Activated CD8-positive, alpha-beta T cell treated with anti-CD3 and anti-CD28 coated beads, Interleukin-2, amount 10 ng/mL, durations not matched to agents 7 days and 5 days (primary cell): ENCODE results near the gene WFDC12. TPM values are rescaled to one million over a fixed set of nuclear protein-coding genes. Genes with fewer than 3 reads are reported as not detected.

ENCODE experiments used
- ATAC-seq: fragments of 150-1000 bp; cut with Tn5 transposase; one replicate; pipeline ENCODE4 v1.10.0; 2021; ENCODE audit warnings: moderate library complexity
- CTCF ChIA-PET: fragments of 350-600 bp; sonication (Branson Sonifier 250); formaldehyde crosslinking; loops from one replicate; lab custom pipeline; 2021; ENCODE audit warnings: antibody characterized with exemption; lab: Charles Lee
- POLR2A ChIA-PET: fragments of 350-600 bp; sonication (Branson Sonifier 250); formaldehyde crosslinking; loops from one replicate; lab custom pipeline; 2021; ENCODE audit warnings: antibody characterized with exemption; lab: Charles Lee
- DNase-seq: peaks from one replicate; pipeline ENCODE4 v3.0.0-alpha.2; 2020
- H3K27ac Mint-ChIP-seq: one replicate; pipeline ENCODE4 v1.8.0; 2021; ENCODE audit warnings: mild to moderate bottlenecking, mixed read lengths
- H3K27me3 Mint-ChIP-seq: one replicate; pipeline ENCODE4 v1.8.0; 2021; ENCODE audit warnings: low read depth, mixed read lengths
- H3K36me3 Mint-ChIP-seq: one replicate; pipeline ENCODE4 v1.8.0; 2021; ENCODE audit warnings: low read depth, mixed read lengths
- H3K4me1 Mint-ChIP-seq: one replicate; pipeline ENCODE4 v1.8.0; 2021; ENCODE audit warnings: low read depth, mixed read lengths
- H3K4me3 Mint-ChIP-seq: one replicate; pipeline ENCODE4 v1.8.0; 2021; ENCODE audit warnings: mild to moderate bottlenecking, mixed read lengths
- H3K9me3 Mint-ChIP-seq: one replicate; pipeline ENCODE4 v1.8.0; 2022; ENCODE audit warnings: mixed read lengths; ENCODE audit not compliant: insufficient read depth
- total RNA-seq, 2 experiments: library from RNA; stranded (reverse); gene quantifications; one replicate each; pipeline ENCODE4 v1.2.3, GENCODE V29; 2021

WFDC12 gene
- total RNA-seq, 2 experiments from 2014 or later, result not detected

DNA sequence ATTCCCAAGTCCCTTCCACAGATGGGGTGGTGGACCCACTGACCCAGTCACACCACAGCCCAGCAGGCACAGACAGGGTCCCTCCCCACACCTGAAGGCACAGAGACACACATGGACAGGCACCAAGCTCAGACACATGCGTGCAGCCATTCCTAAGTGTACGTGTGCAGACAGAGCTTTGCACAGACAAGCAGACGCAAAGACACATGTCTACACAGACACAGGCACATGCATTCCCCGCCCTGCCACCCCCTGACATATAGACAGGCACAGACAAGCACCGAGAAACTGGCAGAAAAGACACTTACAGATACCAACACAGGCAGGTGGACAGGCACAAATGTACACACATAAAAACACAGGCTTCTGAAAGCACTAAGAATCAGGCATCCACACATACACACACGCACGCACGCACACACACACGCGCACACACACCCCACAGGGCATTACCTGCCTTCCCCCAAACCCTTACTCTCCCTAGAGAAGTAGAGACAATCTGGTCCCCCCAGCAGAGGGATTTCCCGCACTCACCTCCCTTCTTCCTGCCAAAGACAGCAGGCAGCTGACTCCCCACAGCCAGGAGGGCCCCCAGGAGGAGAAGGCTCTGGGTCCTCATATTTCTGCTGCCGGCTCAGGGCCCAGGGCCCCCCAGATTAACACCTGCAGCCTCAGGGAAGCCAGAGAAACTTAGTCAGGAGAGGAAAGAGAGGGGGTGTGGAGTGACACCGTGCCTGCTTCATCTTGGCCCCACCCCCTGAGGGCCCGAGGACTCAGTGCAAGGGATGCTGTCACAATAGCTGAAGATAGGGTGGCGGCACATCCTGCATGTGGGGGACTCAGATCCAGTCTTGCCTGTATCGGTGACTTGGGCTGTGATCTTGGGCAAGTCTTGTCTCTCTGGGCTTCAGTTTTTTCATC is 9.5 kb downstream of the WFDC12 start, which contains the start of gene WFDC5:
Gene WFDC5, minus strand, starts transcription at position 710 of the 921 bp plus-strand sequence. Its CDS starts 91 bp downstream, at position 619.
- no peak within 1 kb of the TSS for H3K4me3 Mint-ChIP-seq
- H3K9me3 Mint-ChIP-seq, result no peaks in the 10 kb centered on the region
- ATAC-seq (peak; percentile 61), DNase-seq (peak; percentile 37)
- peaks cover 5% of the 10 kb centered on the region for H3K4me1 Mint-ChIP-seq
- ChIA-PET CTCF (interaction anchor here (1.0 to 11.6 kb wide), 6 partner anchors 11 to 179 kb away, joined by 3 to 144 read pairs (median 6); partner anchors contain the start of gene KCNS1), POLR2A (no interaction called here)
- H3K36me3 Mint-ChIP-seq, result no peaks in the 10 kb centered on the region
- H3K27ac Mint-ChIP-seq, result no peak within 1 kb of the TSS
- H3K27me3 Mint-ChIP-seq, result peaks cover 11% of the 10 kb centered on the region

DNA sequence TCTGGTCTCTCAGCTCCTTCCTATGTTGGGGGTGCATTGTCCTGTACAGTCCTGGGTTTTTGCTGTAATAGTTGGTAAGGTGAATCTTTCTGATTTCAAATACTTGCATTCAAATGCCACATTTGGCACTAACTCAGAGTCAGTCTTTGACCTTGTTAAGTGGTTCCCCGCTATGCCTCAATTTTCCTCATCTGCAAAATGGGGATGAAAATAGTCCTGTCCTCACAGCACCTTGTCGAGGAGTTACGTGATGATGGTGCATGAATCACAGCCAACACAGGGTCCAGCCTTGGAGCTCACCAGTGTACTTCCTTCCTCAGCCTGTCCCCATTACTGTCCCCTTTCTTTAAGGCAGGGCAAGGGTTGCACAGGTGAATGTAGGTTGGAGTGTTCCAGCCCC is 10.4 kb downstream of the WFDC12 start:
- Mint-ChIP-seq H3K4me1 (peaks cover 5% of the 10 kb centered on the region), H3K27me3 (peaks cover 7% of the 10 kb centered on the region), H3K27ac (no peak overlapping the region), H3K4me3 (no peak overlapping the region), H3K9me3 (no peaks in the 10 kb centered on the region), H3K36me3 (no peaks in the 10 kb centered on the region)
- CTCF ChIA-PET, result interaction anchor here (0.6 to 11.6 kb wide), 9 partner anchors 10 to 180 kb away, joined by 3 to 144 read pairs (median 5); partner anchors contain the start of gene KCNS1
- POLR2A ChIA-PET, result no interaction called here
- DNase-seq (no peak), ATAC-seq (no peak)

DNA sequence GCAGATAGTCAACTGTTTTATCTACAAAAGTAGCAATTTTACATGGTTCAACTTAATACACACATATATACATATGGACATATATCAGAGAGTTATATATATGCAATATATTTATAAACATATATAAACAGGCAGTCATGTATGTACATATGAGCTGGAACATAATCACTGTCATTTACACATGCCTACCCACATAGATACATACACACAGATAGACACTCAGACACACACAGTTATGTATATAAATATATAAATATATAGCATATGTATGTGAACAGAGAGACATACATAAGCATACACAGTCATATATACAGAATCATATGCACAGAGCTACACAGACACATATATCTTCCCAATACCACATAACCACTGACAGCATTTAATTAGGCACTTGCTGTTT is 11.5 kb downstream of the WFDC12 start:
- Mint-ChIP-seq H3K36me3 (no peaks in the 10 kb centered on the region), H3K9me3 (no peaks in the 10 kb centered on the region), H3K4me1 (peaks cover 5% of the 10 kb centered on the region), H3K27me3 (peaks cover 9% of the 10 kb centered on the region), H3K4me3 (no peak overlapping the region), H3K27ac (no peak overlapping the region)
- CTCF ChIA-PET, result interaction anchor here (1.0 to 11.6 kb wide), 17 partner anchors 8 to 181 kb away, joined by 3 to 144 read pairs (median 6); partner anchors contain the start of genes KCNS1 and WFDC12
- POLR2A ChIA-PET, result interaction anchor here (1.6 kb wide), 1 partner anchor 16 kb away, joined by 4 read pairs; no protein-coding TSS in a partner anchor
- no peak for DNase-seq
- no peak for ATAC-seq

DNA sequence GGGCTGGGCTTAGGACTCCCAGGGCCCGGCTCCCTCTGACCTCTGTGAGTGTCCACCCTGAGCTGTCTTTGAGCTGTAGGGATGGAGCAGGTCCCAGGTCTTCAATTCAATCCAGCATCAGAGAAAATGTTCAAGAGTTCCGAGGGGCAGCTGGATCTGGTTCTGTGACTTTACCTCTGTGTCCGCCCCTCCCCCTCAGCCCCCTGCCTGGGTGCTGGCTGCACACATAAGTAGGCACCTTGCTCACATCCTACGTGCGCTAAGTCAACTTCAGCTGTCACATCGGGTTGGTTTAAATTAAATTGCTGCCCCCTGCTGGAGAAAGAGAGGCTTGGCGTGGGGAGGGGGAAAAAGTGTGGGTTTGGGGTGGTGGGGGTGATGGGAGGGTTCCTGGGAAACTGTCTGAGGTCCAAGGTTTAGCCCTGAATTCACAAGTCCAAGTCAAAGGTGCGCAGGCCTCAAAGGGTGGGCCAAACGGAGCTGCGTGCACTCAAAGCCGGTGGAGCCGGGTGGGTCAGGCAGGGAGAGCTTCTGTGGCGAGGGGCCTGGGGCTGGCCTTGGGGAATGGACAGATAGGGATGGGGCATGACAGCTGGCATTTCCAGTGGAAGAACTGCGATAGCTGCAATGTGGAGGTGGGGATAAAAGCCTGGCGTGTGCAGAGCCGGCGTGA is 12.3 kb downstream of the WFDC12 start:
- CTCF ChIA-PET, result interaction anchor here (0.6 to 11.6 kb wide), 22 partner anchors 8 to 182 kb away, joined by 3 to 144 read pairs (median 5); partner anchors contain the start of genes KCNS1 and WFDC12
- DNase-seq (no peak), ATAC-seq (no peak)
- H3K27me3 Mint-ChIP-seq, result peaks cover 12% of the 10 kb centered on the region
- H3K4me1 Mint-ChIP-seq, result peaks cover 5% of the 10 kb centered on the region
- no peaks in the 10 kb centered on the region for H3K36me3 Mint-ChIP-seq
- no peak overlapping the region for H3K27ac Mint-ChIP-seq
- POLR2A ChIA-PET, result interaction anchor here (0.5 to 1.6 kb wide), 2 partner anchors 15 to 564 kb away, joined by 4 read pairs; no protein-coding TSS in a partner anchor
- H3K4me3 Mint-ChIP-seq, result no peak overlapping the region
- no peaks in the 10 kb centered on the region for H3K9me3 Mint-ChIP-seq

DNA sequence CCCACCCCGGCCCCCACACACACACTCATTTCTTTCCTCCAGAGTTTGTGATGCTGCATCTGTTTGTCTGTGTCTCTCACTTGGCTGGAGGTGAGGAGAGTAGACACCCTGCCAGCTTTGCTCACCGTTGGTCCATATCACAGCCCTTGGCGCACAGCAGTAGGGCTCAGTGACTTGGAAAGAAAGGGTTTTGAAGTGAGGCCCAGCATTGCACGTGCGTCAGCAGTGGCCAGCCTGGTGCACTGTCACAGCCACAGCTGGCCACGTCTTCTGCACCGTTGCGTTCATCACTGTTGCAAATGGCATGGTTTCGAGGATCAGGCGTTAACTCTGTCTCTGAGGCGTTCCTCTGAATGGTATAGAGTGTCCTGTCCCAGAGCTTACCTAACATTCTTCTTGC is 13.0 kb downstream of the WFDC12 start:
- Mint-ChIP-seq H3K27me3 (peaks cover 14% of the 10 kb centered on the region), H3K36me3 (no peaks in the 10 kb centered on the region), H3K4me1 (peaks cover 5% of the 10 kb centered on the region), H3K9me3 (no peaks in the 10 kb centered on the region), H3K4me3 (no peak overlapping the region), H3K27ac (no peak overlapping the region)
- ATAC-seq (no peak), DNase-seq (no peak)
- POLR2A ChIA-PET, result interaction anchor here (1.6 kb wide), 1 partner anchor 14 kb away, joined by 4 read pairs; no protein-coding TSS in a partner anchor
- CTCF ChIA-PET, result interaction anchor here (0.8 to 11.6 kb wide), 15 partner anchors 8 to 182 kb away, joined by 3 to 144 read pairs (median 5); partner anchors contain the start of gene KCNS1

DNA sequence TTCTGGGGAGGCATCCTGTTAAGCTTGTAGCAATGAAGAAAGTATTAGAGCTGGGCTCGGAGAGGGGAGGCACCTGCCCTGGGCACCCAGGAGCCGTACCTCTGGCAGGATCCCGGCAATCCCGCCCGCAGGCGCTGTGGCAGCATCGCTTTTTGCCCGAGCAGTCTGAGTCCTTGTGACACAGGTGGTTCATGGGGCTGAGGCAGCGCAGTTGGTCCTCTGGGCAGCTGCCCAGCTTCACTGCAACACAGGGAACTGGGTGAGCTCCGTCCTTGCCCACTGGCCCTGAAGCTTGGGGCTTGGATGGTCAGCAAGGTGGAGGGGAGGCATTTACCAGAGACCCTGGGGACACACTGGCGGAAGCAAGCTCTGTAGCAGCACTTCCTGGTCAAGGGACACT is 14.0 kb downstream of the WFDC12 start:
- no peaks in the 10 kb centered on the region for H3K9me3 Mint-ChIP-seq
- ChIA-PET POLR2A (no interaction called here), CTCF (interaction anchor here (1.1 to 11.6 kb wide), 5 partner anchors 13 to 426 kb away, joined by 3 to 144 read pairs (median 14); partner anchors contain the start of gene KCNS1)
- ATAC-seq, result no peak
- peaks cover 14% of the 10 kb centered on the region for H3K27me3 Mint-ChIP-seq
- H3K36me3 Mint-ChIP-seq, result no peaks in the 10 kb centered on the region
- H3K4me3 Mint-ChIP-seq, result no peak overlapping the region
- H3K4me1 Mint-ChIP-seq, result peaks cover 5% of the 10 kb centered on the region
- no peak overlapping the region for H3K27ac Mint-ChIP-seq
- no peak for DNase-seq

DNA sequence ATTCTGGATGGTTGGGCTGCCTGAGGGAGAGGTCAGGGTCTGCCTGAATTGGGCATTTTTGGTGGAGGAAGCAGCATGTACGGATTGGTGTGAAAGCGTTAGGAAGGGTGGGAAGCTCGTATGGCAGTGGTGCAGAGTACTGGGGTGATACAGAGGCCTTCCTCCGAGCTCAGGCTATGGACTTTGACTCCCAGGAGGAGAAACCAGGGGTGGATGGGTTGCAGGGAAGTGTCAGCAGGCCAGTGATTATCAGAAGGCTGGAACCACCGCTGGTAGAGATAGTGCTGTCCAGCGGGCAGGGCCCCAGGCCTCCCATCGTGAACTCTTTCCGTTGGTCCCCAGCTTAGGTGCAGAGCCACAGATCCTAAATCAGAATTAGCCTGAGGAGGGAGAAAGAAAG is 14.6 kb downstream of the WFDC12 start:
- Mint-ChIP-seq H3K27ac (no peak overlapping the region), H3K4me1 (no peaks in the 10 kb centered on the region), H3K36me3 (no peaks in the 10 kb centered on the region), H3K9me3 (no peaks in the 10 kb centered on the region), H3K27me3 (peaks cover 17% of the 10 kb centered on the region), H3K4me3 (no peak overlapping the region)
- DNase-seq (no peak), ATAC-seq (no peak)
- ChIA-PET CTCF (interaction anchor here (1.1 to 11.6 kb wide), 4 partner anchors 12 to 425 kb away, joined by 3 to 144 read pairs (median 28); partner anchors contain the start of gene KCNS1), POLR2A (no interaction called here)

DNA sequence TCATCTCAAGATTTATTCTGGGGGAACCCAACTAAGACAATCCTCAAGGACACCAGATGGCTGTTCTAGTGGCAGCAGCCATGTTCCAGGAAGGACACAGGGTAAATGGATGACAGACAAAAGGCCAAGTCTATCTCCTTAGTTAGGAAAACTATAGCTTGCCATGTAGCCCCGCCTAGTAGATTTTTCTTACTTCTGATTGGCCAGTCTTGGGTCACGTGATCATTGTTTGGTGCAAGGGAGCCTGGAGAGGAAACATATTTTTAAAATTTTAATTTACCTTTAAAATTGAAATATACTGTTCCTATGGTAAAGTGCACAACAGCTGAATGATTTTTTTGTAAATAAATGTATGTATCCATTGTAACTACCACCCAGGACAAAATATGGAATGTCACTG is 18.9 kb downstream of the WFDC12 start:
- H3K27ac Mint-ChIP-seq, result no peak overlapping the region
- CTCF ChIA-PET, result interaction anchor here (1.1 to 11.6 kb wide), 4 partner anchors 8 to 187 kb away, joined by 3 to 144 read pairs (median 8); partner anchors contain the start of gene KCNS1
- H3K4me3 Mint-ChIP-seq, result no peak overlapping the region
- H3K9me3 Mint-ChIP-seq, result no peaks in the 10 kb centered on the region
- no peak for ATAC-seq
- POLR2A ChIA-PET, result no interaction called here
- H3K27me3 Mint-ChIP-seq, result peaks cover 32% of the 10 kb centered on the region
- DNase-seq, result no peak
- peaks cover 4% of the 10 kb centered on the region for H3K4me1 Mint-ChIP-seq
- H3K36me3 Mint-ChIP-seq, result no peaks in the 10 kb centered on the region

DNA sequence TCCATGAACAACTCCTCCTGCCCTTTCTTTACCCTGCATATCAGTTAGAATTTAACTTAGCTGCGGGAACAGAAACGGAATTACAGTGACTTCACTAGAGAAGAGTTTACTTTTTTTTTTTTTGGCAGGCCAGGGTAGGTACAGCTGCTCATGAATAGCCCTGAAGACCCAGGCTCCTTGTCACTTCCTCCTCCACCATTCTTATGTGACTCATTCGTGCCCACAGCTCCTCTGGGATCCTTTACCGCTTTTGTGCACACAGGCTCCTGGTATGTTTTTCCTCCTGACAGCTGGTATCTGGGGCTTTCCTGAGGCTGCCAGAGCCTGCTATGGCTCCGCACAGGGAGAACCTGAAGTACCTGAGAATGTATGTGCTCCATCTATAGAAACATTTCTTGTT is 19.5 kb downstream of the WFDC12 start:
- peaks cover 37% of the 10 kb centered on the region for H3K27me3 Mint-ChIP-seq
- H3K4me3 Mint-ChIP-seq, result no peak overlapping the region
- H3K36me3 Mint-ChIP-seq, result no peaks in the 10 kb centered on the region
- no peak overlapping the region for H3K27ac Mint-ChIP-seq
- DNase-seq (no peak), ATAC-seq (no peak)
- CTCF ChIA-PET, result interaction anchor here (0.9 to 15.3 kb wide), 4 partner anchors 8 to 189 kb away, joined by 3 to 489 read pairs (median 75); partner anchors contain the start of gene KCNS1
- POLR2A ChIA-PET, result no interaction called here
- H3K9me3 Mint-ChIP-seq, result no peaks in the 10 kb centered on the region
- H3K4me1 Mint-ChIP-seq, result peaks cover 4% of the 10 kb centered on the region

DNA sequence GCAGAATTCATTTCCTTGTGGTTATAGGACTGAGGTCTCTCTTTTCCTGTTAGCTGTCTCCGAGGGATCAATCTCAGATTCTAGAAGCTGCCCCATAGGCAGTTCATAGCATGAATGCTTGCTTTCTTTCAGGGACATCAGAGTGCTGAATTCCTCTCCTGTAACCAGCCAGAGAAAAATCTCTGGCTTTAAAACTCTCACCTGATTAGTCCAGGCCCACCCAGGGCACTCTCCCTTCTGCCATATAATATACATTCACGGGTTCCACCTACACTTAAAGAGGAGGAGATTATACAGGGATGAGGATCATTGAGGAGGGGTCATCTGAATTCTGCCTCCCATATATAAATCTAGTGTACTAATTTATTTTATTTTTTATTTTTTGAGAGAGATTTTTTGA is 21.2 kb downstream of the WFDC12 start:
- Mint-ChIP-seq H3K36me3 (no peaks in the 10 kb centered on the region), H3K4me3 (no peak overlapping the region), H3K27ac (no peak overlapping the region), H3K9me3 (no peaks in the 10 kb centered on the region), H3K4me1 (peaks cover 11% of the 10 kb centered on the region), H3K27me3 (peaks cover 50% of the 10 kb centered on the region)
- DNase-seq (no peak), ATAC-seq (no peak)
- POLR2A ChIA-PET, result no interaction called here
- CTCF ChIA-PET, result interaction anchor here (1.5 to 15.3 kb wide), 2 partner anchors 8 to 57 kb away, joined by 3 to 489 read pairs; no protein-coding TSS in a partner anchor

DNA sequence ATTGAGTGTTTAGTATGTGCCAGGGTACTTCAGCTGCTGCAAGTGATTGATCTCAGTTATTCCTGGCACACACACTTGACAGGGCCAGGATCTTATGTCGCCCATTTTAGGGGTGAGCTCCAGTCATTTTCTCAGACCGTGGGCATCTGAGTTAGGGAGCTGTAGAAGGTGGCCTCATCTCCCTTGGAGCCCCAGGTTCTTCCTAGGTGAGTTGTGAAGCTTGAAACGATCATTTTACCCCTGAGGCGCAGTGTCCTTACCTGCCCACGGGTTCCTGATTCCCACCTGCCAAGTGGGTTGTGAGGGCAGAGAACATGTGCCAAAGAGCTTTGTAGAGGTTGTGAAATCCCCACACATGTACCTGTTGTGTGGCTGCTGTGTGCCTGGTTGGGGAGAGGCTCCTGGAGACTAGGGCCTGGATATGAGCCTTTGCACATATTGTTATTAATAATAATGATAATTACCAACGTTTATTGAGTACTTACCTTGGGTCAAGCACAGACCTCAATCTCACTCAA is 22.9 kb downstream of the WFDC12 start:
- H3K4me3 Mint-ChIP-seq, result no peak overlapping the region
- ChIA-PET CTCF (interaction anchor here (7.2 to 15.3 kb wide), 3 partner anchors 8 to 191 kb away, joined by 100 to 489 read pairs (median 144); partner anchors contain the start of gene WFDC5), POLR2A (no interaction called here)
- H3K9me3 Mint-ChIP-seq, result no peaks in the 10 kb centered on the region
- DNase-seq, result no peak
- H3K4me1 Mint-ChIP-seq, result peaks cover 17% of the 10 kb centered on the region
- no peak for ATAC-seq
- peaks cover 2% of the 10 kb centered on the region for H3K36me3 Mint-ChIP-seq
- H3K27me3 Mint-ChIP-seq, result peaks cover 51% of the 10 kb centered on the region
- no peak overlapping the region for H3K27ac Mint-ChIP-seq
